GM13976 (cell line): ENCODE data around the gene NUDT3.
A peak's percentile ranks its signal among the peaks of the same experiment; 100 is the strongest.
"Not testable (repeated sequence)": the region's sequence is repeated elsewhere in the genome, so short reads cannot be mapped to it uniquely, and the experiment has no call there.

ENCODE experiments used
- DNase-seq: peaks from one replicate; pipeline ENCODE4 v3.0.0; 2012; ENCODE audit warnings: low spot score
- CTCF ChIP-seq: IDR thresholded peaks from 2 replicates; pipeline ENCODE4 v1.5.1; 2012; ENCODE audit warnings: borderline replicate concordance, mild to moderate bottlenecking; ENCODE audit not compliant: insufficient read depth; ENCODE audit errors: extremely low read depth, missing control alignments, control extremely low read depth
- in situ Hi-C: fragments of 300-500 bp; cut with MboI; formaldehyde crosslinking; loops from one replicate; pipeline ENCODE4 v1.12.0; 2022; ENCODE audit warnings: low sequenced_read_pairs, mixed read lengths, inconsistent platforms; ENCODE audit not compliant: unreplicated experiment

Gene NUDT3

GRCh38 chr6:34247481-34248197 lies 144.8 kb downstream of the NUDT3 start:
- TF ChIP-seq CTCF: no peak
- DNase-seq: no peak
- in situ Hi-C loops: loop anchor here (10.0 kb wide), 2 partner anchors 53 to 167 kb away; no protein-coding TSS in a partner anchor

GRCh38 chr6:34246563-34247391 lies 145.7 kb downstream of the NUDT3 start:
- in situ Hi-C loops: loop anchor here (10.0 kb wide), 2 partner anchors 52 to 168 kb away; no protein-coding TSS in a partner anchor
- peak; percentile 73 for DNase-seq
- TF ChIP-seq CTCF: peak; percentile 81

- in situ Hi-C loops: loop anchor here (10.0 kb wide), 2 partner anchors 51 to 169 kb away; no protein-coding TSS in a partner anchor
- no peak for DNase-seq
- no peak for TF ChIP-seq CTCF
These were observed 146.3 kb downstream of the NUDT3 start for GRCh38 chr6:34246249-34246562.

- in situ Hi-C loops: loop anchor here (10.0 kb wide), 2 partner anchors 51 to 169 kb away; no protein-coding TSS in a partner anchor
- DNase-seq: not testable (repeated sequence)
These were observed 146.7 kb downstream of the NUDT3 start for GRCh38 chr6:34245761-34246140.

GRCh38 chr6:34245032-34245760 lies 147.3 kb downstream of the NUDT3 start:
- in situ Hi-C loops: loop anchor here (10.0 kb wide), 2 partner anchors 50 to 170 kb away; no protein-coding TSS in a partner anchor
- not testable (repeated sequence) for DNase-seq

GRCh38 chr6:34243901-34244884 lies 148.3 kb downstream of the NUDT3 start:
- peak; percentile 14 for TF ChIP-seq CTCF
- DNase-seq: peak; percentile 36
- in situ Hi-C loops: loop anchor here (10.0 kb wide), 2 partner anchors 49 to 171 kb away; no protein-coding TSS in a partner anchor
